Activated CD4-positive, alpha-beta T cell treated with anti-CD3 and anti-CD28 coated beads, Interleukin-2, amount 50 U/mL, for 48 hours (primary cell): ENCODE results near the gene INTS13.
A peak's percentile ranks its signal among the peaks of the same experiment; 100 is the strongest.
"Not testable (repeated sequence)": the region's sequence is repeated elsewhere in the genome, so short reads cannot be mapped to it uniquely, and the experiment has no call there.

Source experiments
- DNase-seq, 2 experiments: peaks; one replicate each; pipeline ENCODE4 v3.0.0-alpha.2; 2020

INTS13 gene

GRCh38 chr12:26935636-26936378, 2.0 kb downstream of the INTS13 start:
- peak; percentile 8 to 24 for DNase-seq

GRCh38 chr12:26929590-26929989, 8.2 kb downstream of the INTS13 start:
- DNase-seq = no peak

- DNase-seq = no peak
Measured at GRCh38 chr12:26928661-26929060, 9.1 kb downstream of the INTS13 start.

GRCh38 chr12:26921886-26922285, 15.9 kb downstream of the INTS13 start:
- no peak for DNase-seq

DNA sequence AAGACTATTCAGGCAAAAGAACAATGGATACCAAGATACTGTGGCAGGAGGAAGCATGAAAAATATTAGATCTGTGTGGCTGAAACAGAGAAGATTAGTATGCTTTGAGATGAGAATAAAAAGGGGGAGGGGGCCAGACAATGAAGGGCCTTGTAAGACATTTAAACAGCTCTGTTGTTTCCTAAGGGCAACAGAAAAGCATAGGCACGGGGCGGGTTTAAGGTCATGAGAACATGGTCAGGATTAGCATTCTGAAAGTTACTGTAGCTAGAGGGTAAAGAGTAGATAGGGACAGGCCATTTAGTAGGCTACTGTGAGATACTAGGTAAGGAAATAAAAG, 18.6 kb downstream of the INTS13 start:
- no peak for DNase-seq

GRCh38 chr12:26918321-26919215, 19.2 kb downstream of the INTS13 start:
- no peak for DNase-seq

- no peak for DNase-seq
Measured at GRCh38 chr12:26906704-26907103, 31.1 kb downstream of the INTS13 start.

- DNase-seq = no peak
Measured at GRCh38 chr12:26906024-26906423, 31.8 kb downstream of the INTS13 start.

DNA sequence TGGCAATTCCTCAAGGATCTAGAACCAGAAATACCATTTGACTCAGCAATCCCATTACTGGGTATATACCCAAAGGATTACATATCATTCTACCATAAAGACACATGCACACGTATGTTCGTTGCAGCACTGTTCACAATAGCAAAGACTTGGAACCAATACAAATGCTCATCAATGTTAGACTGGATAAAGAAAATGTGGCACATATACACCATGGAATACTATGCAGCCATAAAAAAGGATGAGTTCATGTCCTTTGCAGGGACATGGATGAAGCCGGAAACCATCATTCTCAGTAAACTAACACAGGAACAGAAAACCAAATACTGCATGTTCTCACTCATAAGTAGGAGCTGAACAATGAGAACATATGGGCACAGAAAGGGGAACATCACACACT, 34.4 kb downstream of the INTS13 start:
- DNase-seq = not testable (repeated sequence)

DNA sequence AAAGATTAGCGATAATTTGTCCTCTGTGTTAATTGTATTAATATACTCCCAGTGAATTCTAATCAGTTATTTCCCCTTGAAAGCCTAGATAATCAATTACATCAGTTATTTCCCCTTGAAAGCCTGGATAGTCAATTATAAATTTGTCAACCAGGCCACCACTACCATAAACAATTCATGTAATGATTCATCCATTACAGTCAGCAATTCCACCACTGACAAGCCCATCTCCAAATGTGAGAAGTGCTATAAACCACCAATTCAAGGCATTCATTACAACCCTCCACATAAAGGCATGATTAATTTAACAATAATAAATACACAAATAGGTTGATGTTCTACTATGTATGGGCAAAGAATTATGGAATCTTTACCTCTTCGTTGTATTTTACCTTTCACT, 40.9 kb downstream of the INTS13 start:
- no peak for DNase-seq

DNA sequence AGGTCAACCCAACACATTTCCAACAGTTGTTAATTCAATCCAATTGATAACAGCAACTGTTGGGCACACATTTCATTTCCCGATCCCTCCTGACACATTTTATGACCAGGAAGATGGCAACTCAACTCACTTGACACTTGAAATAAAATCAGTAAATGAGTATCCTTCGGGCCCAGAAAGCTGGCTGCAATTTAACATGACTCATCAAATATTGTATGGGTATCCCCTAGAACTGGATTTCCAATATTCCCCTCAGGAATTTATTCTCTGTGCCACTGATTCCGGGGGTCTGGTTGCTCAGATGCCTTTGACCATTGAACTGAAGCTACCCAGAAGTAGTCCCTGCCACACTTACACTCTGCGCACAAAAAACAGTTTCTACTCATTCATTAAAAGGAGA, 42.1 kb downstream of the INTS13 start:
- DNase-seq = no peak

GRCh38 chr12:26891704-26892103, 46.1 kb downstream of the INTS13 start:
- DNase-seq = no peak

DNA sequence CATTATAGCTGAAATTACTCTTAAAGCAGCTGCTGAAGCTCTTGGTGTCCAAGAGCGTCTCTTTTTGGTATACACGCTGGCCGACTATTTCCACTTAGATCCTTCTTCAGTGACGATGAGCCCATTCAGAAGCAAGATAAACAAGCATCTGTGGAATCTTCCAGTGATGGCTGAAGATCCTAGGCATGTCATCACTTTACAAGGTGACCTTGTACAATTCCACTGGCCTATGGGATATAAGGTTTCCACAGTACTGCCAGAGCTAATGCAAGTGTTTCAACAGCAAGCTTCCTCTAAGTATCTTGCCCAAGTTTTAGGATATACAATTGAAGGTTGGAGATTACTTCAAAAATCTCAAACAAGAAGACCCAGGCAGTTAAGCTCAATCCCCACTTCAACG, 47.0 kb downstream of the INTS13 start:
- DNase-seq = no peak

DNA sequence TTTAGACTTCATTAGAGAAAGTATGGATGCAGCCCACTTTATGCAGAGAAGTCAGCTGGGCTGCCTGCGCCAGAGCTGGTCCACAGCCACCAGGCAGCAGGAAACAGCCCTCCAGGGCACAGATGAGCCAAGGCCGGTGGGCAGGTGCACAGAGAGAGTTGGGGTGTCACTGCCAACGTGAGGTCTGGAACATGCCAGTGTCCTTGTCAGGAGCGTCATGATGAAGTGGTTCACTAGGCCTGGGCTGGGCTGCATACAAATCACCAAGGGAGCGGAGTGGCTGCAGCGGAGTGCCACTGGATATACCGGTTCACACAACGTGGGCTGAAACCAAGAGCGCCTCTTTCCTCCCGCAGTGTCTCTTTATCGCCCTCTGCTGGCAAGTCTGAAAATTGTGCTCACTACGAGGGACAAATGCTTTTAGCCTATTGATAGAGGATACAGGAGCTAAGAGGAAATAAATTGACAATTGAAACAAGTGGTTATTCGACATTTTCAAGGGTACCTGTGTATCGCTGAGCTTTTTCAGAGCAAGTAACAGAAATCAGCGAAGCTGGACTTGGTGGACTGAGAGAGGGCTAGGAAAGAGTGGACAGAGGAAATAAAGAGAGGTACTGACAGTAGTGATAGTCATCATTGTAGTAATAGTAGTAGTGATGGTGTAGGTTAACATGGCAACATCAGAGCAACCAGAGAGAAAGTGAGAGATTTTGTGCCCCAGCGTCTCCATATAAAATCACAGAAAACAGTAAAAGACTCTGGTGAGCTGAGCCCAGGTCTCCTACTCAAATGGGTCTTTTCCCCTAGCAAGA, 52.8 kb downstream of the INTS13 start:
- DNase-seq = peak; percentile 81 to 87

- DNase-seq = no peak
Measured at GRCh38 chr12:26880625-26881024, 57.2 kb downstream of the INTS13 start.

GRCh38 chr12:26878661-26879119, 59.1 kb downstream of the INTS13 start:
- DNase-seq = no peak

DNA sequence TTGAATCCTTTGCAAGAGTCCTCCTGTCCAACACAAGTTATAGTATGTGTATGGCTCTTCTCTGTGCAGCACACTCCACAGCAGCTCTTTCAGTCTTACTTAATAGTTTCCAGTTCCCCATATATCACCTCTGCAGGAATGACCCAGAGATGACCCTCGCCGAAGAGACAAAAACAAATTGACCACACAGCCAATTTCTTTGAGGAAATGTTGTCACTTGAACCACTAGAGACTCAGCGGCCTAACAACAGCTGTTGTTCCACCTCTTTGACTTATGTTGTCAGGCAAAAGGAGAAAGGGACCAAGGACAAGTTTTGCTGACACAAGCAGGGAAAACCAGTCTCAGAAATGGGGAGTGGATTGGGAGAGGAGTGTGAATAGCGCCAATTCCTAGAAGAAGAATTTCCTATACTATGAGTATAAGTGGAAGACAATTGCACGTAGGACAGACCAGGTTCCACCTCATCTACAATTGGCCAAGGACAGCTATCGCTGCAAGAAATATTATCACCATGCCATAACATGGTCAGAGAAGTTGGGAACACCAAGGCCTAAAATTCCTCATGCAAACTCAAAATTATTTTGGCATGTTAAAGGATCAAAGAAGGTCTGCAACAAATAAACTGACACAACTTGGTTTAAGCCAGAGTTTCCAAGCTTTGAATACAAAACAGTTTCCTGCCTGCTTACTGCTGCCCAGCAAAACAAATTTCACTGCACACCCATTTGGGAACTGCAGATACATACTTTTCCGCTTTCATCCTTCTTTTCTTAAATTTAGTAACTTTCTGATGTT, 63.1 kb downstream of the INTS13 start:
- no peak for DNase-seq

GRCh38 chr12:26872625-26873024, 65.2 kb downstream of the INTS13 start:
- no peak for DNase-seq

DNA sequence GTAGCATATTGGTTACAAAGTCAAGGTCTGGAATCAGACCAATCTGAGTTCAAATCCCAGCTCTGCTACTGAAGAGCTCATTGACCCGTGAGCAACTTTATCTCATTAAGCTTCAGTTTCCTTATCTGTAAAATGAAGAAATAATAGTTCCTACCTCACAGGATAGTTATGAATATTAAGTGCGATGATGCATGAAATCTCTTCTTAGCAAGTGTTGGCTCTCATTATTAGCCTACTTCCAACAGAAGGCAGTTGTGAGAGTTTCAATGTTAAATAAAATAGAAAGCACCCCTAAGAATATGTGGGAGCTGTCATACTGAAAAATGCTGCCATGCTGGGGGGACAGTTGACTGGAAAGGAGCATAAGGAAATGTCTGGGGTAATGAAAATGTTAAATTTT, 65.8 kb downstream of the INTS13 start:
- no peak for DNase-seq

DNA sequence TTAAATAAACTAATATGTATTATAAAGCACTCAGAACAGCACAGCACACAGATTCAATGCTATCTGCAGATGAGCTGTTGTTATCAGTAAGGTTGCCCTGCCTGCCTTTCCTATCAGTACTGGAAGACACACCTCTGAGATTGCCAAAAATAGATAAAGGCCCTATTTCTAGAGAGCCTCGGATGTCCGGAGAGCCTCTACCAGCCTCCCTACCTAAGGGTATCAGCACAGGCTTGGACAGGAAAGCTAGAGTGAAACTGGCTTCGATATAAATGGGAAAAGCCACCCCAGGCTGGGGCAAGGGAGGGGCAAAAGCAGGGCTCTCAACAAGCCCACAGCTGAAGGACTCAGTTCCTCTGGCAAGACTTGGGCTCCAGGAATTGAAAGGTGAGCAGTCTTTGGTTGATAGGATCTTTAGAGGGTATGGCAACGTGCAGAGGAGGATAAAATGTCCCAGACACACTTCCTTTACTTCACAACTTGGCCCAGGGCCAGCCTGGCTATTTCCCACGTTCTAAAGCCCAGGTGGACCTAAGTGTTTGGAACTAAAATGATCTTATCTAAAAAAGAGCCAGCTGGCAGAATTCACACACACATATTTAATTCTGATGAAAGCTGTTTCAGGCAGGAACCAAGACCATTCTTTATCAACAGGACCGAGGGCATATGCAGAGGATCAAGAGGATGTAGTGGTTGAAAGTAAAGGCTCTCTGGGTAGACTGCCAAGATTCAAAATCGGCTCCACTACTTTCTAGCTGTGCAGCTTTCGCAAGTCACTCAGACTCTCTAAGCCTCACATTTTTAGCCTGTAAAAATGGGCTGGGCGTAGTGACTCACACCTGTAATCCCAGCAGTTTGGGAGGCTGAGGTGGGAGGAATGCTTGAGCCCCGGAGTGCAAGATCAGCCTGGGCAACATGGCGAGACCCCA, 67.0 kb downstream of the INTS13 start:
- no peak for DNase-seq

GRCh38 chr12:26869908-26870459, 67.8 kb downstream of the INTS13 start:
- no peak for DNase-seq
